ENCODE data around the gene CCSER1.

DNA sequence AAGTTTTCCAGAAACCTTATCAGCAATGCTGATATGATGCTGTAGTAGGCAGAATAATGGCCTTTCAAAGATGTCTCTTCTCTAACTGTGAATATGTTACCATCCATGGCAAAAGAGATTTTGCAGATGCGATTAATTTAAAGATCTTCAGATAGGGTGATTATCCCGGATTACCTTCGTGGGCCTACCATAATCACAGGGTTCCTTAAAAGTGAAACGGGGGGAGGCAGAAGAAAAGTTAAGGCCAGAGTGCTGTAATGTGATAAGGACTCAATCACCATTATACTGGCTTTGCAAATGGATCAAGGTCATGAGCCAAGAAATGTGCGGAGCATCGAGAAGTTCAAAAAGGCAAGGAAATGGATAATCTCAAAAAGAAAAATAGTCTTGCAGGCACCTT lies 459.6 kb downstream of the CCSER1 start:
- TF ChIP-seq, protein P1, sequence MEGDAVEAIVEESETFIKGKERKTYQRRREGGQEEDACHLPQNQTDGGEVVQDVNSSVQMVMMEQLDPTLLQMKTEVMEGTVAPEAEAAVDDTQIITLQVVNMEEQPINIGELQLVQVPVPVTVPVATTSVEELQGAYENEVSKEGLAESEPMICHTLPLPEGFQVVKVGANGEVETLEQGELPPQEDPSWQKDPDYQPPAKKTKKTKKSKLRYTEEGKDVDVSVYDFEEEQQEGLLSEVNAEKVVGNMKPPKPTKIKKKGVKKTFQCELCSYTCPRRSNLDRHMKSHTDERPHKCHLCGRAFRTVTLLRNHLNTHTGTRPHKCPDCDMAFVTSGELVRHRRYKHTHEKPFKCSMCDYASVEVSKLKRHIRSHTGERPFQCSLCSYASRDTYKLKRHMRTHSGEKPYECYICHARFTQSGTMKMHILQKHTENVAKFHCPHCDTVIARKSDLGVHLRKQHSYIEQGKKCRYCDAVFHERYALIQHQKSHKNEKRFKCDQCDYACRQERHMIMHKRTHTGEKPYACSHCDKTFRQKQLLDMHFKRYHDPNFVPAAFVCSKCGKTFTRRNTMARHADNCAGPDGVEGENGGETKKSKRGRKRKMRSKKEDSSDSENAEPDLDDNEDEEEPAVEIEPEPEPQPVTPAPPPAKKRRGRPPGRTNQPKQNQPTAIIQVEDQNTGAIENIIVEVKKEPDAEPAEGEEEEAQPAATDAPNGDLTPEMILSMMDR (IDR thresholded peaks at IDR 0.05), result no peak
- no peak for TF ChIP-seq EZH2 (IDR thresholded peaks at IDR 0.05; ENCODE audit: borderline replicate concordance, insufficient read depth, low read depth, low read length, poor library complexity, severe bottlenecking)

All from B cell (primary cell).